HG03460 (cell line): ENCODE results near the gene LTN1.

Source experiments
- ATAC-seq: cut with Tn5 transposase; IDR thresholded peaks from one replicate; pipeline ENCODE4 v1.9.1; 2021; ENCODE audit not compliant: unreplicated experiment

Gene LTN1

DNA sequence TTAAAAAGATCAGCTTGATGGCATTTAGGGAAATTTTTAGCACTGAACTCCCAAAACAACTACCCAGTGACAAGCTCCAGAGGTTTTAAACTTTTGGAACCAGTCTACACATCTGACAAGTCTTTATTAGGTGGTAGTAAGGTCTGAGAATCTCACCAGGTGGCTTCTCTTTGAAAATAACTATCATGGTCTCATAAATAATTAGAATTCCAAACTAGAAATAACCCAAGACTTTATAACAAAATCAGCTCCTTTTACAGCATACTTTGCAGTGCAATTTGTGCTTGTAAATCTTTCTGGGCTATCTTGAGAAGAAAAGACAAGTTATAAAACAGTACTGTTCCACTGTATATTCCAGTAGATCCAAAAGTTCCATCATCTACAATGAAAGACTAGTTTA, 108.7 kb downstream of the LTN1 start:
- ATAC-seq: no peak

DNA sequence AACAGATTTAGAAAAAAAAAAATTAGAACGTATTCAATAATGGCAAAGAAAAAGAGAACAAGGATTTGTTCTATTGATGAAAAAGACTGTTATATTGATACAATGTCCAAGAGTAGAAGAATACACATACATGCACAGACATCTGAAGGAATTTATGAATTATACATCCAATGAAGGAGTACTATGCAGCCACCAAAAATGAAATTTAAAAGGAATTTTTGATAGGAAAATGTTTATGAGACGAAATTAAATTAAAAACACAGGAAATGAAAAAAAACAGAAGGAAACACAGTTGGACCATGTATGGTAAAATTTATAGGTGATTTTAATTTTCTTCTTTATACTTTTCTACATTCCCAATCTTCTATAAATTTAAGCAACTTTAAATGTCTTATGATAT, 110.3 kb downstream of the LTN1 start:
- no peak for ATAC-seq
